SK-N-SH treated with all-trans-retinoic acid at 6 μM for 48 hours (cell line): ENCODE data around the gene CLPTM1L.
"Not testable (repeated sequence)": the region's sequence is repeated elsewhere in the genome, so short reads cannot be mapped to it uniquely, and the experiment has no call there.

Experiments
- ATAC-seq: fragments of 200-7000 bp; cut with Tn5 transposase; 3 replicates; pipeline ENCODE4 v1.9.1; 2020; ENCODE audit warnings: mild to moderate bottlenecking, moderate library complexity
- ARNTL ChIP-seq: fragments of 450-650 bp; formaldehyde crosslinking; IDR thresholded peaks from 2 replicates; pipeline ENCODE4 v1.5.0; 2020; ENCODE audit warnings: low read depth, mild to moderate bottlenecking, moderate library complexity, borderline replicate concordance
- BACH2 ChIP-seq: fragments of 250-450 bp; sonication (Bioruptor Pico); IDR thresholded peaks from 2 replicates; pipeline ENCODE4 v1.9.0; 2021; ENCODE audit warnings: mild to moderate bottlenecking, borderline replicate concordance
- CREB5 ChIP-seq: fragments of 250-450 bp; sonication (Bioruptor Pico); IDR thresholded peaks from 2 replicates; pipeline ENCODE4 v1.5.1; 2020; ENCODE audit warnings: low read depth, mild to moderate bottlenecking, moderate library complexity
- CSDC2 ChIP-seq: fragments of 250-450 bp; sonication (Bioruptor Pico); IDR thresholded peaks from 2 replicates; pipeline ENCODE4 v1.5.0; 2020; ENCODE audit warnings: mild to moderate bottlenecking, moderate library complexity
- ESRRG ChIP-seq: fragments of 250-450 bp; sonication (Bioruptor Pico); IDR thresholded peaks from 2 replicates; pipeline ENCODE4 v1.6.1; 2021; ENCODE audit warnings: mild to moderate bottlenecking
- GLIS3 ChIP-seq: fragments of 250-450 bp; sonication (Bioruptor Pico); IDR thresholded peaks from 2 replicates; pipeline ENCODE4 v1.5.0; 2020; ENCODE audit warnings: mild to moderate bottlenecking, moderate library complexity
- ISL1 ChIP-seq: fragments of 250-450 bp; sonication (Bioruptor Pico); IDR thresholded peaks from 2 replicates; pipeline ENCODE4 v2.1.2; 2022; ENCODE audit warnings: mild to moderate bottlenecking, moderate library complexity
- PATZ1 ChIP-seq: fragments of 250-450 bp; sonication (Bioruptor Pico); IDR thresholded peaks from 2 replicates; pipeline ENCODE4 v1.8.0; 2020; ENCODE audit warnings: mild to moderate bottlenecking, moderate library complexity, borderline replicate concordance
- POU6F1 ChIP-seq: fragments of 250-450 bp; sonication (Bioruptor Pico); IDR thresholded peaks from 2 replicates; pipeline ENCODE4 v1.8.0; 2021; ENCODE audit warnings: low read depth, mild to moderate bottlenecking, moderate library complexity, borderline replicate concordance
- RARB ChIP-seq: fragments of 250-450 bp; sonication (Bioruptor Pico); IDR thresholded peaks from 2 replicates; pipeline ENCODE4 v1.8.0; 2021; ENCODE audit warnings: mild to moderate bottlenecking, moderate library complexity
- SNAI2 ChIP-seq: fragments of 250-450 bp; sonication (Bioruptor Pico); IDR thresholded peaks from 2 replicates; pipeline ENCODE4 v1.5.0; 2020; ENCODE audit warnings: mild to moderate bottlenecking, moderate library complexity
- TCF4 ChIP-seq: fragments of 250-450 bp; sonication (Bioruptor Pico); IDR thresholded peaks from 2 replicates; pipeline ENCODE4 v1.8.0; 2021; ENCODE audit warnings: mild to moderate bottlenecking, moderate library complexity, borderline replicate concordance
- TOX ChIP-seq: fragments of 250-450 bp; sonication (Bioruptor Pico); IDR thresholded peaks from 2 replicates; pipeline ENCODE4 v1.8.0; 2021; ENCODE audit warnings: mild to moderate bottlenecking, moderate library complexity, borderline replicate concordance
- TSHZ2 ChIP-seq: fragments of 250-450 bp; sonication (Bioruptor Pico); IDR thresholded peaks from 2 replicates; pipeline ENCODE4 v1.5.0; 2020; ENCODE audit warnings: mild to moderate bottlenecking, moderate library complexity
- ZC3H10 ChIP-seq: fragments of 250-450 bp; sonication (Bioruptor Pico); IDR thresholded peaks from 2 replicates; pipeline ENCODE4 v1.5.1; 2021; ENCODE audit warnings: mild to moderate bottlenecking, moderate library complexity
- ZFP3 ChIP-seq: fragments of 250-450 bp; sonication (Bioruptor Pico); IDR thresholded peaks from 2 replicates; pipeline ENCODE4 v1.5.0; 2020; ENCODE audit warnings: mild to moderate bottlenecking, moderate library complexity
- ZFP30 ChIP-seq: fragments of 450-650 bp; formaldehyde crosslinking; IDR thresholded peaks from 2 replicates; pipeline ENCODE4 v1.5.0; 2022; ENCODE audit warnings: mild to moderate bottlenecking, moderate library complexity
- ZNF565 ChIP-seq: fragments of 450-650 bp; formaldehyde crosslinking; conservative IDR thresholded peaks from 2 replicates; pipeline ENCODE4 v1.5.0; 2020; ENCODE audit warnings: low read depth, mild to moderate bottlenecking, moderate library complexity
- ZNF70 ChIP-seq: fragments of 450-650 bp; formaldehyde crosslinking; IDR thresholded peaks from 2 replicates; pipeline ENCODE4 v1.5.0; 2020; ENCODE audit warnings: mild to moderate bottlenecking, moderate library complexity
- ZNF8 ChIP-seq: fragments of 450-650 bp; formaldehyde crosslinking; IDR thresholded peaks from 2 replicates; pipeline ENCODE4 v1.5.0; 2020; ENCODE audit warnings: mild to moderate bottlenecking, moderate library complexity

CLPTM1L gene

GRCh38 chr5:1374030-1374678 lies 29.3 kb upstream of the CLPTM1L start:
- TF ChIP-seq ARNTL (no peak), SNAI2 (no peak), PATZ1 (no peak), TOX (CRISPR knock-in tag) (no peak), ZNF565 (CRISPR knock-in tag) (no peak), ESRRG (CRISPR knock-in tag) (no peak), ZFP30 (no peak), CSDC2 (CRISPR knock-in tag) (no peak), BACH2 (CRISPR knock-in tag) (no peak), ZNF70 (CRISPR knock-in tag) (no peak)
- ATAC-seq: no peak

GRCh38 chr5:1371972-1372342 lies 27.1 kb upstream of the CLPTM1L start:
- ATAC-seq: not testable (repeated sequence)

GRCh38 chr5:1371218-1371971 lies 26.5 kb upstream of the CLPTM1L start:
- no peak for ATAC-seq
- TF ChIP-seq CSDC2 (CRISPR knock-in tag): no peak
- no peak for TF ChIP-seq ISL1 (CRISPR knock-in tag)
- TF ChIP-seq TCF4 (CRISPR knock-in tag): no peak
- TF ChIP-seq POU6F1: no peak
- TF ChIP-seq ZNF8 (CRISPR knock-in tag): no peak
- TF ChIP-seq RARB (CRISPR knock-in tag): no peak
- no peak for TF ChIP-seq ESRRG (CRISPR knock-in tag)
- TF ChIP-seq TSHZ2 (CRISPR knock-in tag): no peak
- TF ChIP-seq ZC3H10 (CRISPR knock-in tag): no peak
- TF ChIP-seq GLIS3 (CRISPR knock-in tag): no peak

GRCh38 chr5:1370006-1370405 lies 25.1 kb upstream of the CLPTM1L start:
- TF ChIP-seq ZFP30 (no peak), CSDC2 (CRISPR knock-in tag) (no peak), GLIS3 (CRISPR knock-in tag) (no peak), ZFP3 (CRISPR knock-in tag) (no peak), ZC3H10 (CRISPR knock-in tag) (no peak), ISL1 (CRISPR knock-in tag) (no peak), CREB5 (no peak), ZNF8 (CRISPR knock-in tag) (no peak)
- ATAC-seq: no peak
